ENCODE measurements around the gene SLC35F2. TPM values are rescaled to one million over a fixed set of nuclear protein-coding genes. Genes with fewer than 3 reads are reported as not detected.

SLC35F2 gene
- total RNA-seq, 4 donors from 2014 or later = 2.7 to 7.6 (median 4.1) TPM

DNA sequence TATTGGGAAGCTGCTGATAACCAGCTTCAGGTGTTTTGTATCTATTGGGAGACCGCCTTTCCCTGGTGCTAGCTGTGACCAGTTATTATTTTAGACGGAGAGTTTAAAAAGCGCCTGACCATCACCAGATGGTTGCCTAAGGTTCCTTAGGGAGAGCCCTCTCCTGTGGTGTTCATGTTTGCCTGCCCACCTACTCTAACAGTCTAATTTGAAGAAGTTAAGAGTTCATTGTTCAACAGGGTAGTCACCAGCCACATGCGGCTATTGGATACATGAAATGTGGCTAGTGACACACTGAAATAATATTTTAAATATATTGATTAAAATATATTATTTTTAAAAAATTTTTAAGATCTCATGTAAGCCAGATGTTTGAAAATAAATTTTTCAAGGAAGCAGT, 75.5 kb downstream of the SLC35F2 start:
- 94 to 100% methylated on average over 2 to 3 of the region's 4 CpGs for WGBS, 2 donors (ENCODE audit: low coverage in 1 of 2)

DNA sequence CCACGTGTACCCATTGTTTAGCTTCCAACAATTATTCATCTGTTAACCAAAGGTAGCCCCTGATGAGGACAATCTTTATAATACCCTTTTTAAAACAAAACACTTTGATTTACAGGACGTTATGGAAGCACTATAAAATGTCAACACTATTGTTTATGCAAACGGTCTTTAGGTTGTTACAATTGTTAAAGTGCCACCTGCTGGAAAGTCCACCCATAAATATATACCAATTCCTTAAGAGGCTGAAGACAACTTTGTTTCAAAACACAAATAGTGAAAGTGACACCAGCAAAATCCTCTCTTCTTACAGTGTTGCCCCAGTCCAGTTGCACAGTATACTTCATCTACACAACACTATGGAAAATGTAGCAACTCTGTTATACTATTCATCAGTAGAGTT, 77.8 kb downstream of the SLC35F2 start:
- TF ChIP-seq EP300 (IDR thresholded peaks at IDR 0.05) (no peak), POLR2AphosphoS5 (IDR thresholded peaks at IDR 0.05) (no peak), POLR2A (IDR thresholded peaks at IDR 0.05) (no peak)
- TF ChIP-seq, protein P1, sequence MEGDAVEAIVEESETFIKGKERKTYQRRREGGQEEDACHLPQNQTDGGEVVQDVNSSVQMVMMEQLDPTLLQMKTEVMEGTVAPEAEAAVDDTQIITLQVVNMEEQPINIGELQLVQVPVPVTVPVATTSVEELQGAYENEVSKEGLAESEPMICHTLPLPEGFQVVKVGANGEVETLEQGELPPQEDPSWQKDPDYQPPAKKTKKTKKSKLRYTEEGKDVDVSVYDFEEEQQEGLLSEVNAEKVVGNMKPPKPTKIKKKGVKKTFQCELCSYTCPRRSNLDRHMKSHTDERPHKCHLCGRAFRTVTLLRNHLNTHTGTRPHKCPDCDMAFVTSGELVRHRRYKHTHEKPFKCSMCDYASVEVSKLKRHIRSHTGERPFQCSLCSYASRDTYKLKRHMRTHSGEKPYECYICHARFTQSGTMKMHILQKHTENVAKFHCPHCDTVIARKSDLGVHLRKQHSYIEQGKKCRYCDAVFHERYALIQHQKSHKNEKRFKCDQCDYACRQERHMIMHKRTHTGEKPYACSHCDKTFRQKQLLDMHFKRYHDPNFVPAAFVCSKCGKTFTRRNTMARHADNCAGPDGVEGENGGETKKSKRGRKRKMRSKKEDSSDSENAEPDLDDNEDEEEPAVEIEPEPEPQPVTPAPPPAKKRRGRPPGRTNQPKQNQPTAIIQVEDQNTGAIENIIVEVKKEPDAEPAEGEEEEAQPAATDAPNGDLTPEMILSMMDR (IDR thresholded peaks at IDR 0.05) = no peak
- no peak for ATAC-seq
- no peaks in the 10 kb centered on the region for H3K36me3 ChIP-seq
- no peak overlapping the region for H3K4me3 ChIP-seq
- H3K27ac ChIP-seq = no peak overlapping the region
- no peaks in the 10 kb centered on the region for H3K4me1 ChIP-seq
- H3K27me3 ChIP-seq = no peaks in the 10 kb centered on the region
- no peaks in the 10 kb centered on the region for H3K9me3 ChIP-seq
- WGBS, 2 donors (ENCODE audit: low coverage in 1 of 2) = 8 to 41% methylated on average over 3 of the region's 3 CpGs

More for the DNA sequence above, 75.5 kb downstream of the SLC35F2 start:
- Histone ChIP-seq H3K27ac (no peak overlapping the region), H3K4me1 (no peaks in the 10 kb centered on the region), H3K27me3 (no peaks in the 10 kb centered on the region), H3K9me3 (no peaks in the 10 kb centered on the region), H3K4me3 (no peak overlapping the region), H3K36me3 (no peaks in the 10 kb centered on the region)
- no peak for ATAC-seq
- no peak for TF ChIP-seq EP300 (IDR thresholded peaks at IDR 0.05)
- TF ChIP-seq POLR2A (IDR thresholded peaks at IDR 0.05) = no peak
- TF ChIP-seq POLR2AphosphoS5 (IDR thresholded peaks at IDR 0.05) = no peak
- TF ChIP-seq, protein P1 (IDR thresholded peaks at IDR 0.05) = no peak

DNA sequence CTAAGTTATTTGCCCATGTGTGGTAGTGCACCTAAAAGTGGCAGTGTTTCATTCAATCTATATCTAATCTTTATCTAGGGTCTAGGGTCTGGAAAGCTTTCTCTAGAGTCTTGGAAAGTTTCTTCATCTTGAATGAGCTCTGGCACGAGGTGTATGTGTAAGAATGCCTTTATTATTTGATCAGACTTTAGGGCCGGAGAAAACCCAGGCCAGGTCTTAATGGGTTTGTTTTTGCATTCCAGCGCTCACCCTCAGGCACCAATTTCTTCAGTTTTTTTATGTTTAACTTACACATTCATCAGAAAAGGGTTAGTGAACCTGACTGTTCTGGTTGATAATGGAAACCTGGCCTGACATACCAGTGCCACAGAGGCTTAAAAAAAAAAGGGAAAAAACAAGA, 78.5 kb downstream of the SLC35F2 start:
- 0 to 30% methylated on average over 3 of the region's 3 CpGs for WGBS, 2 donors (ENCODE audit: low coverage in 1 of 2)
- Histone ChIP-seq H3K4me3 (no peak overlapping the region), H3K27me3 (no peaks in the 10 kb centered on the region), H3K9me3 (no peaks in the 10 kb centered on the region), H3K36me3 (no peaks in the 10 kb centered on the region), H3K27ac (no peak overlapping the region), H3K4me1 (no peaks in the 10 kb centered on the region)
- TF ChIP-seq EP300 (IDR thresholded peaks at IDR 0.05) = no peak
- no peak for ATAC-seq

DNA sequence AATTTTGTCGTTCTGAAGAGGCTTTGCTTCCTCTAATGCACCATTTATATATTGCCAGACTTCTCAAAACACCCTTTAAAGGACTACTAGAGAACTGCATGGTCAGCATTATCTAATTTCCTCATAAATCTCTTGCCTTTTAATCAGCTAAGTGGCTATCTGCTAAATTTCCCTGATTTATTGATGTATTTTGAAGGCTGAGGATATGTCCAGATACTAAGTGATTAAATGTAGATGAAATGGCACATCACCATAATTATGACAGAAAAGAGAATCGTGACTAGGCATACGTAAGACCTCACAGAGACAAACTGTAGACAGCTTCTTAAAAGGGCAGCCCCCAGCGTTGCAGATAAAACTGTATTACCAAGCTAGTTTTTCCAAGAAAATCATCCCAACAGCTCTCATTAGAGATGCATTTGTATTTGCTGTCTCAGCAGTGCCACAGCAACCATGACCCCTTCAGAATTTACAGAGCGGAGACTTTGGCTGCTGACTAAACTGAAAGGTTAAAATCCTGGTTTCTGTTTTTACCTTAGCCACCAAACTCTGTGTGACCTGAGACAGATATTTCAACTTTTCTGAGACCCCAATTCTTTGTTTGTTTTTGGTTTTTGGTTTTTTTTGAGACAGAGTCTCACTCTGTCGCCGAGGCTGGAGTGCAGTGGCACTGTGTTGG, 79.6 kb downstream of the SLC35F2 start:
- no peak for TF ChIP-seq EP300 (IDR thresholded peaks at IDR 0.05)
- TF ChIP-seq POLR2AphosphoS5 (IDR thresholded peaks at IDR 0.05) = no peak
- TF ChIP-seq, protein P1 (IDR thresholded peaks at IDR 0.05) = no peak
- no peak for TF ChIP-seq POLR2A (IDR thresholded peaks at IDR 0.05)
- H3K36me3 ChIP-seq = no peaks in the 10 kb centered on the region

DNA sequence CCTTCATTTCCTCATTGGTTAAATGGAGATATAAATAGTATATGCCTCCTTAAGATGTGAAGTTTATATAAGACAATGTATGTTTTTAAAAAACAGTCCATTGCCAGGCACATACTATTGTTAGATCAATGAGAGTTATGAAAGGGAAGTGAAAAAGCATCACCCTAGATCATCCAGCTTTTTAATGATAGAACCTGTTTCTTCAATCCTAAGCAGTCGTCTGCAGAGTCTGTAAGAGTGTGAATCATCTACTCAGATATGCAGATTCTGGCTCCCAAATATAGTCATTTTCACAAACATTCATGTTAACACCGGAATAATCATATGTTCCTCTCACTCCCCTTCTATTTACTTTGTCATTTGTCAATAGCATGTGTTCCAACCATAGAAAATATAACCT, 81.5 kb downstream of the SLC35F2 start:
- no peaks in the 10 kb centered on the region for H3K36me3 ChIP-seq
- TF ChIP-seq EP300 (IDR thresholded peaks at IDR 0.05) = no peak
- TF ChIP-seq POLR2AphosphoS5 (IDR thresholded peaks at IDR 0.05) = no peak
- TF ChIP-seq, protein P1 (IDR thresholded peaks at IDR 0.05) = no peak
- no peak for TF ChIP-seq POLR2A (IDR thresholded peaks at IDR 0.05)
- no peak overlapping the region for H3K27ac ChIP-seq
- no peaks in the 10 kb centered on the region for H3K4me1 ChIP-seq
- no peak overlapping the region for H3K4me3 ChIP-seq
- no peaks in the 10 kb centered on the region for H3K9me3 ChIP-seq
- WGBS, 2 donors (ENCODE audit: low coverage in 1 of 2) = 67 to 69% methylated on average over 2 of the region's 2 CpGs
- no peaks in the 10 kb centered on the region for H3K27me3 ChIP-seq
- no peak for ATAC-seq

More for the DNA sequence above, 79.6 kb downstream of the SLC35F2 start:
- Histone ChIP-seq H3K27ac (no peak overlapping the region), H3K4me1 (no peaks in the 10 kb centered on the region), H3K27me3 (no peaks in the 10 kb centered on the region), H3K9me3 (no peaks in the 10 kb centered on the region), H3K4me3 (no peak overlapping the region)
- ATAC-seq = no peak
- 62 to 75% methylated on average over 5 to 7 of the region's 7 CpGs for WGBS, 2 donors (ENCODE audit: low coverage in 1 of 2)

Measured in gastroesophageal sphincter (tissue), 4 donors.